DND-41 (cell line): Measurements from ENCODE around the gene HIBADH.

ENCODE experiments used
- ATAC-seq: fragments of 200-7000 bp; cut with Tn5 transposase; 3 replicates; pipeline ENCODE4 v1.9.1; 2021; ENCODE audit warnings: low read depth; ENCODE audit not compliant: insufficient read depth
- DNase-seq: peaks from one replicate; pipeline ENCODE4 v3.0.0-alpha.2; 2020
- H2AFZ ChIP-seq: 2 replicates; pipeline ENCODE4 v1.6.0; 2012; ENCODE audit warnings: low read depth, low read length
- H3K27ac ChIP-seq: 2 replicates; pipeline ENCODE4 v1.5.1; 2012; ENCODE audit warnings: low read length, inconsistent platforms
- H3K27me3 ChIP-seq: fragments of 200-600 bp; sonication (generic); 2 replicates; pipeline ENCODE4 v1.6.0; 2012; ENCODE audit warnings: low read length, mild to moderate bottlenecking, inconsistent platforms; ENCODE audit not compliant: insufficient read depth, poor library complexity
- H3K36me3 ChIP-seq: 2 replicates; pipeline ENCODE4 v1.5.1; 2012; ENCODE audit warnings: low read length, inconsistent platforms; ENCODE audit not compliant: insufficient read depth
- H3K4me1 ChIP-seq: 2 replicates; pipeline ENCODE4 v1.5.1; 2012; ENCODE audit warnings: mild to moderate bottlenecking, low read length; ENCODE audit not compliant: insufficient read depth
- H3K4me2 ChIP-seq: 2 replicates; pipeline ENCODE4 v1.6.0; 2012; ENCODE audit warnings: mild to moderate bottlenecking, moderate library complexity, low read length, inconsistent platforms; ENCODE audit not compliant: insufficient read depth
- H3K4me3 ChIP-seq, 2 experiments: fragments of 200-600 bp in 1 of 2; shearing (Covaris generic) in 1 of 2; 2 replicates each; pipeline ENCODE4 v1.5.1; 2012 to 2016; ENCODE audit warnings: inconsistent platforms in 2 of 2, low read length in 2 of 2, mild to moderate bottlenecking in 2 of 2, low read depth in 1 of 2, moderate library complexity in 1 of 2
- H3K79me2 ChIP-seq: 2 replicates; pipeline ENCODE4 v1.6.0; 2012; ENCODE audit warnings: low read length, inconsistent platforms; ENCODE audit not compliant: insufficient read depth
- H3K9ac ChIP-seq: 2 replicates; pipeline ENCODE4 v1.6.0; 2012; ENCODE audit warnings: low read depth, mild to moderate bottlenecking, inconsistent platforms, low read length, moderate library complexity
- H3K9me3 ChIP-seq: 2 replicates; pipeline ENCODE4 v1.5.1; 2012; ENCODE audit warnings: low read length, moderate library complexity, mild to moderate bottlenecking, inconsistent platforms; ENCODE audit not compliant: insufficient read depth, severe bottlenecking
- H4K20me1 ChIP-seq: 2 replicates; pipeline ENCODE4 v1.6.0; 2012; ENCODE audit warnings: low read length; ENCODE audit not compliant: insufficient read depth
- EZH2 ChIP-seq: IDR thresholded peaks from 3 replicates; pipeline ENCODE4 v1.6.1; 2012; ENCODE audit warnings: borderline replicate concordance, low read depth, mild to moderate bottlenecking, moderate library complexity, low read length, inconsistent platforms; ENCODE audit not compliant: severe bottlenecking
- TF ChIP-seq, protein P1 (sequence below): IDR thresholded peaks from 2 replicates; pipeline ENCODE4 v1.5.1; 2012; ENCODE audit warnings: borderline replicate concordance, low read length, moderate library complexity, mild to moderate bottlenecking; ENCODE audit not compliant: poor library complexity, severe bottlenecking; ENCODE audit errors: extremely low read depth

Gene HIBADH

DNA sequence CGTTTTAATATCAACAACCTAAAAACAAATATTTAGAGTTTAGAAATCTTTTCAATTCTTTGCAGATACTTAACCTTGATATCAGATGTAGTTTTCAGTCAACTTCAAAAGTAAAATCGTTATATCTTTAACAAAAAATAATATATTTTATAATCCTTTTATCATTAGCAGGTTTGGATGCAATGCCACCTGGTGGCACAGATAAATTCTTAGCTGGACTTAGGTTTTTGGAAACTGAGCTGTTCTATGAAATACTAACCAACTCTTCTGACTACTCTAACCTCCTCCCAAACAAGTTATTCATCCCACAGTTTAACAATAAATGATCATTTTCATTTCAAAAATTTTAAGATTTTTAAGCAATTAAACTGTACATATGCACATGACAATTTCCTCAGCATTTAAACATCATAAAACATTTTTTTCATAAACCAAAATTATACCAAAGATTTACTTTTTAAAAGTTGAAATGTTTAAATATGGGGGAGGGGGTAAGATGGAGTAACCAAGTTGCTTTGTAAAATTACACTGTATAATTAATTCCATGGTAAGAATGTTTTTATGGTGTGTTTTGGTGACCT, 56.9 kb downstream of the HIBADH start:
- Histone ChIP-seq H3K36me3 (no peaks in the 10 kb centered on the region), H3K4me3 (no peak overlapping the region), H3K9me3 (no peaks in the 10 kb centered on the region), H2AFZ (no peak overlapping the region), H3K9ac (no peak overlapping the region), H3K27ac (no peak overlapping the region), H3K4me1 (no peaks in the 10 kb centered on the region), H3K27me3 (no peaks in the 10 kb centered on the region), H4K20me1 (no peaks in the 10 kb centered on the region), H3K79me2 (no peaks in the 10 kb centered on the region), H3K4me2 (no peak overlapping the region)
- no peak for ATAC-seq
- DNase-seq = no peak
- no peak for TF ChIP-seq EZH2
- TF ChIP-seq, protein P1, sequence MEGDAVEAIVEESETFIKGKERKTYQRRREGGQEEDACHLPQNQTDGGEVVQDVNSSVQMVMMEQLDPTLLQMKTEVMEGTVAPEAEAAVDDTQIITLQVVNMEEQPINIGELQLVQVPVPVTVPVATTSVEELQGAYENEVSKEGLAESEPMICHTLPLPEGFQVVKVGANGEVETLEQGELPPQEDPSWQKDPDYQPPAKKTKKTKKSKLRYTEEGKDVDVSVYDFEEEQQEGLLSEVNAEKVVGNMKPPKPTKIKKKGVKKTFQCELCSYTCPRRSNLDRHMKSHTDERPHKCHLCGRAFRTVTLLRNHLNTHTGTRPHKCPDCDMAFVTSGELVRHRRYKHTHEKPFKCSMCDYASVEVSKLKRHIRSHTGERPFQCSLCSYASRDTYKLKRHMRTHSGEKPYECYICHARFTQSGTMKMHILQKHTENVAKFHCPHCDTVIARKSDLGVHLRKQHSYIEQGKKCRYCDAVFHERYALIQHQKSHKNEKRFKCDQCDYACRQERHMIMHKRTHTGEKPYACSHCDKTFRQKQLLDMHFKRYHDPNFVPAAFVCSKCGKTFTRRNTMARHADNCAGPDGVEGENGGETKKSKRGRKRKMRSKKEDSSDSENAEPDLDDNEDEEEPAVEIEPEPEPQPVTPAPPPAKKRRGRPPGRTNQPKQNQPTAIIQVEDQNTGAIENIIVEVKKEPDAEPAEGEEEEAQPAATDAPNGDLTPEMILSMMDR = peak; percentile 46

DNA sequence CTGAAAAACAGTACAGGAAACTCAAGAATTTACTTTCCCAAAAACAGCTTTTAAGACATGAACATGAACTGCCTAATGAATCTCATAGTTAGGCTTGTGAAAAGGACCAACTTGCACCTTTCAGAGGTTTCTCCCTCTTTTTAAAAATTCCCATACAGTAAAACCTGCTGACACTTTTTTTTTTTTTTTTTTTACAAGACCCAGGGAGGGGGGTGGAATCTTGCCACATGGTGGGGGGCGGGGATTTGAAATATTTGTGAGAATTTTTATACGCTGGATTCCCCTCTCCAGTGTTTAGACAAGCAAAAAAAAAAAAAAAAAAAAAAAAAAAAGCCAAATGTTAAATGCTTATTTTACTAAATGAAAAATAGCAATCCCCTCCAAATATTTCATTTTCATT, 57.4 kb downstream of the HIBADH start:
- Histone ChIP-seq H3K36me3 (no peaks in the 10 kb centered on the region), H3K4me3 (no peak overlapping the region), H3K27ac (no peak overlapping the region), H3K9me3 (no peaks in the 10 kb centered on the region), H4K20me1 (no peaks in the 10 kb centered on the region), H3K79me2 (no peaks in the 10 kb centered on the region), H3K4me1 (no peaks in the 10 kb centered on the region), H3K4me2 (no peak overlapping the region), H3K27me3 (no peaks in the 10 kb centered on the region), H3K9ac (no peak overlapping the region), H2AFZ (no peak overlapping the region)
- ATAC-seq = no peak
- no peak for DNase-seq
- no peak for TF ChIP-seq EZH2
- TF ChIP-seq, protein P1 = no peak

DNA sequence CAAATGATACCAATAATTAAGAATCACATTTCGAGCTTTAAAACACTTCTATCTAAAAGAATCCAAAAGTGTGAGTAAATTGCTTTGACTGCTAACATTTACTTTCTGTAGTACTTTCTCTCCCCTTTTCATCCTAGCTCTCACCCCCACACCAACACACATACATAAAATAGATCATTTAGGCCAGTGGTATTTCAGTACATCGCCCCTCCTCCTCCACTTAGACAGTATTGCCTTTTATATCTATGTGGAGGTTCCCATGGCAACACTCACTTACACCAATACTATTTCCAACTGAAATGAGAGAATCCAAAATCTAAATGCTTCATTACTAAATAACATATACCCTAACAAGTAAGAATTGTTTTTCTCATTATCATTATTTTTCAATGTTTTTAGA, 58.9 kb downstream of the HIBADH start:
- no peak overlapping the region for H3K4me3 ChIP-seq
- H2AFZ ChIP-seq = no peak overlapping the region
- DNase-seq (no peak), ATAC-seq (no peak)
- H3K36me3 ChIP-seq = no peaks in the 10 kb centered on the region
- H3K27ac ChIP-seq = no peak overlapping the region
- no peaks in the 10 kb centered on the region for H3K9me3 ChIP-seq
- H3K79me2 ChIP-seq = no peaks in the 10 kb centered on the region
- TF ChIP-seq, protein P1 = no peak
- TF ChIP-seq EZH2 = no peak
- no peaks in the 10 kb centered on the region for H3K4me1 ChIP-seq
- H3K27me3 ChIP-seq = no peaks in the 10 kb centered on the region
- H3K9ac ChIP-seq = no peak overlapping the region
- H4K20me1 ChIP-seq = no peaks in the 10 kb centered on the region
- H3K4me2 ChIP-seq = no peak overlapping the region

DNA sequence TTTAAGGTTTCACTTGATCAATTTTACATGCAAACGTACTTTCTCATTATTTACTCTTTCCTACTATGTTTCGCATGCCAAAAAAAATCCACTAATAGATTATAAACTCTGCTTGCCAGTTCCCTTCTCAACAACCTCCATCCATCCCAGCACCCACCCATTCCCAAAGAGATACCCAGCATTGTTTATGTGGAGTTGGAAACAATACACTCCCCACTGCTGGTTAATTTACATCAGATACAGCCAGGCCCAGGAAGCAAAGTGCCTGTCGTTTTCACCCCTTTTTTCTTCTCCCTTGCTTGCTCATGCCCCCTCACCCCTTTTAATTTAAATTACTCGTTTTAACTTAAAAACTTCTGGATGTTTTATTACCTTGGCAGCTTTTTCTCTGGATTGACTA, 59.9 kb downstream of the HIBADH start:
- ATAC-seq (no peak), DNase-seq (no peak)
- no peak overlapping the region for H2AFZ ChIP-seq
- no peak overlapping the region for H3K27ac ChIP-seq
- no peaks in the 10 kb centered on the region for H3K36me3 ChIP-seq
- no peaks in the 10 kb centered on the region for H3K4me1 ChIP-seq
- TF ChIP-seq, protein P1 = no peak
- no peak for TF ChIP-seq EZH2
- no peak overlapping the region for H3K4me3 ChIP-seq
- no peaks in the 10 kb centered on the region for H4K20me1 ChIP-seq
- H3K4me2 ChIP-seq = no peak overlapping the region
- no peaks in the 10 kb centered on the region for H3K27me3 ChIP-seq
- no peaks in the 10 kb centered on the region for H3K9me3 ChIP-seq
- no peak overlapping the region for H3K9ac ChIP-seq
- H3K79me2 ChIP-seq = no peaks in the 10 kb centered on the region
